Astrocyte (in vitro differentiated cells and primary cell): ENCODE measurements around the gene NR1D1. TPM values are rescaled to one million over a fixed set of nuclear protein-coding genes. Genes with fewer than 3 reads are reported as not detected.

Experiments
- DNase-seq: peaks from one replicate; pipeline ENCODE4 v3.0.0-alpha.2; 2010; ENCODE audit warnings: low read depth
- FAIRE-seq: peaks from 2 replicates; lab custom pipeline; 2011; peaks lifted over from hg19 to GRCh38; lab: Jason Lieb, UNC
- H2AFZ ChIP-seq: 2 replicates; pipeline ENCODE4 v1.6.0; 2012; ENCODE audit warnings: low read depth, low read length, inconsistent platforms
- H3K27ac ChIP-seq: 2 replicates; pipeline ENCODE4 v1.5.1; 2011; ENCODE audit warnings: low read depth, low read length, inconsistent platforms
- H3K27me3 ChIP-seq: 2 replicates; pipeline ENCODE4 v1.6.0; 2011; ENCODE audit warnings: low read length, inconsistent platforms; ENCODE audit not compliant: insufficient read depth
- H3K36me3 ChIP-seq: 2 replicates; pipeline ENCODE4 v1.5.1; 2011; ENCODE audit warnings: low read length, inconsistent platforms; ENCODE audit not compliant: insufficient read depth
- H3K4me1 ChIP-seq: 2 replicates; pipeline ENCODE4 v1.5.1; 2011; ENCODE audit warnings: low read length, inconsistent platforms; ENCODE audit not compliant: insufficient read depth
- H3K4me2 ChIP-seq: 2 replicates; pipeline ENCODE4 v1.6.0; 2012; ENCODE audit warnings: low read length, inconsistent platforms
- H3K4me3 ChIP-seq: 2 replicates; pipeline ENCODE4 v1.5.1; 2011; ENCODE audit warnings: low read depth, mild to moderate bottlenecking, low read length, inconsistent platforms; ENCODE audit not compliant: insufficient read depth
- H3K79me2 ChIP-seq: 2 replicates; pipeline ENCODE4 v1.6.0; 2012; ENCODE audit warnings: mild to moderate bottlenecking, low read length, inconsistent platforms; ENCODE audit not compliant: insufficient read depth
- H3K9ac ChIP-seq: 2 replicates; pipeline ENCODE4 v1.6.0; 2012; ENCODE audit warnings: mild to moderate bottlenecking, low read length, inconsistent platforms
- H3K9me3 ChIP-seq: 2 replicates; pipeline ENCODE4 v1.5.1; 2012; ENCODE audit warnings: low read depth, mild to moderate bottlenecking, low read length, inconsistent platforms; ENCODE audit not compliant: insufficient read depth
- H4K20me1 ChIP-seq: 2 replicates; pipeline ENCODE4 v1.6.0; 2012; ENCODE audit warnings: low read length, inconsistent platforms; ENCODE audit not compliant: insufficient read depth
- H3K27ac Mint-ChIP-seq: one replicate; pipeline ENCODE4 v1.8.0; 2021; ENCODE audit warnings: mild to moderate bottlenecking, mixed read lengths; ENCODE audit not compliant: unreplicated experiment
- H3K27me3 Mint-ChIP-seq: one replicate; pipeline ENCODE4 v1.8.0; 2021; ENCODE audit warnings: low read depth, mixed read lengths; ENCODE audit not compliant: unreplicated experiment
- H3K36me3 Mint-ChIP-seq: one replicate; pipeline ENCODE4 v1.8.0; 2021; ENCODE audit warnings: low read depth, mixed read lengths; ENCODE audit not compliant: unreplicated experiment
- H3K4me1 Mint-ChIP-seq: one replicate; pipeline ENCODE4 v1.8.0; 2021; ENCODE audit warnings: low read depth, mixed read lengths; ENCODE audit not compliant: unreplicated experiment
- H3K4me3 Mint-ChIP-seq: one replicate; pipeline ENCODE4 v1.8.0; 2021; ENCODE audit warnings: mild to moderate bottlenecking, moderate library complexity, mixed read lengths; ENCODE audit not compliant: unreplicated experiment
- H3K9me3 Mint-ChIP-seq: one replicate; pipeline ENCODE4 v1.8.0; 2021; ENCODE audit warnings: mild to moderate bottlenecking, mixed read lengths; ENCODE audit not compliant: unreplicated experiment
- EZH2 ChIP-seq: IDR thresholded peaks from 2 replicates; pipeline ENCODE4 v1.6.1; 2012; ENCODE audit warnings: mild to moderate bottlenecking, low read length, inconsistent platforms; ENCODE audit not compliant: insufficient read depth
- total RNA-seq: library from RNA; stranded (reverse); gene quantifications from 2 replicates; pipeline ENCODE4 v1.2.1, GENCODE V29; 2021
- TF ChIP-seq, protein P1 (sequence below): IDR thresholded peaks from 2 replicates; pipeline ENCODE4 v1.5.1; 2011; ENCODE audit warnings: low read depth, mild to moderate bottlenecking, inconsistent platforms, low read length, moderate library complexity; ENCODE audit not compliant: insufficient read depth

NR1D1 gene
- total RNA-seq, 1 donor from 2014 or later, result 8.7 TPM

- DNase-seq (peak; percentile 44), FAIRE-seq (no peak)
- peak overlapping the region; percentile 84 for H3K4me3 ChIP-seq
- peak overlapping the region; percentile 93 for H3K4me2 ChIP-seq
- H3K4me1 Mint-ChIP-seq, result peaks cover 11% of the 10 kb centered on the region
- no peak overlapping the region for H3K27ac Mint-ChIP-seq
- peak overlapping the region; percentile 95 for H3K4me3 Mint-ChIP-seq
- peaks cover 47% of the 10 kb centered on the region for H4K20me1 ChIP-seq
- H3K27me3 Mint-ChIP-seq, result no peaks in the 10 kb centered on the region
- peaks cover 22% of the 10 kb centered on the region for H3K36me3 ChIP-seq
- H3K4me1 ChIP-seq, result peaks cover 11% of the 10 kb centered on the region
- no peaks in the 10 kb centered on the region for H3K9me3 Mint-ChIP-seq
- H2AFZ ChIP-seq, result no peak overlapping the region
- TF ChIP-seq EZH2, result no peak
- TF ChIP-seq, protein P1, sequence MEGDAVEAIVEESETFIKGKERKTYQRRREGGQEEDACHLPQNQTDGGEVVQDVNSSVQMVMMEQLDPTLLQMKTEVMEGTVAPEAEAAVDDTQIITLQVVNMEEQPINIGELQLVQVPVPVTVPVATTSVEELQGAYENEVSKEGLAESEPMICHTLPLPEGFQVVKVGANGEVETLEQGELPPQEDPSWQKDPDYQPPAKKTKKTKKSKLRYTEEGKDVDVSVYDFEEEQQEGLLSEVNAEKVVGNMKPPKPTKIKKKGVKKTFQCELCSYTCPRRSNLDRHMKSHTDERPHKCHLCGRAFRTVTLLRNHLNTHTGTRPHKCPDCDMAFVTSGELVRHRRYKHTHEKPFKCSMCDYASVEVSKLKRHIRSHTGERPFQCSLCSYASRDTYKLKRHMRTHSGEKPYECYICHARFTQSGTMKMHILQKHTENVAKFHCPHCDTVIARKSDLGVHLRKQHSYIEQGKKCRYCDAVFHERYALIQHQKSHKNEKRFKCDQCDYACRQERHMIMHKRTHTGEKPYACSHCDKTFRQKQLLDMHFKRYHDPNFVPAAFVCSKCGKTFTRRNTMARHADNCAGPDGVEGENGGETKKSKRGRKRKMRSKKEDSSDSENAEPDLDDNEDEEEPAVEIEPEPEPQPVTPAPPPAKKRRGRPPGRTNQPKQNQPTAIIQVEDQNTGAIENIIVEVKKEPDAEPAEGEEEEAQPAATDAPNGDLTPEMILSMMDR, result no peak
- no peak overlapping the region for H3K27ac ChIP-seq
- H3K9me3 ChIP-seq, result no peaks in the 10 kb centered on the region
- peaks cover 6% of the 10 kb centered on the region for H3K36me3 Mint-ChIP-seq
- H3K79me2 ChIP-seq, result peaks cover 82% of the 10 kb centered on the region
- H3K9ac ChIP-seq, result peak overlapping the region; percentile 89
- no peaks in the 10 kb centered on the region for H3K27me3 ChIP-seq
These were observed 24.1 kb upstream of the NR1D1 start for GRCh38 chr17:40124279-40125141.

DNA sequence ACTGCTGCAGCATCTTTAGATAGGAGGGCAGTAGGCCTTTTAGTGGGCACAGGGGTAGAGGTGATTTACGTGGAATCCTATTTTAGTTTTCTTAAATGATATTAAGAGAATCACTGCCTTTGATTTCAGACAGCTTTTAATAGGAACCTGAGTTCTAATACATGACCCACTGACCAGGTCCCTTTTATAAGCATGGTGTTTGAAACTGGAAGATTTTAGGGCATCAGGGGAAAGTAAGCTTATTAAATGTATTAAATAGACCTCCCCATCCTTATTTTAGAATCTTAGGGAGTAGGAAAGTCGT, 23.4 kb upstream of the NR1D1 start:
- Histone ChIP-seq H3K27me3 (no peaks in the 10 kb centered on the region), H4K20me1 (peaks cover 43% of the 10 kb centered on the region), H3K27ac (peak overlapping the region; percentile 71), H3K36me3 (peaks cover 15% of the 10 kb centered on the region), H3K4me1 (peaks cover 11% of the 10 kb centered on the region), H3K4me2 (peak overlapping the region; percentile 93), H3K9me3 (no peaks in the 10 kb centered on the region), H3K4me3 (peak overlapping the region; percentile 84), H2AFZ (no peak overlapping the region), H3K9ac (peak overlapping the region; percentile 89), H3K79me2 (peaks cover 76% of the 10 kb centered on the region)
- no peak for FAIRE-seq
- Mint-ChIP-seq H3K4me1 (peaks cover 11% of the 10 kb centered on the region), H3K27ac (peak overlapping the region; percentile 95), H3K4me3 (peak overlapping the region; percentile 95), H3K9me3 (no peaks in the 10 kb centered on the region), H3K36me3 (peaks cover 6% of the 10 kb centered on the region), H3K27me3 (no peaks in the 10 kb centered on the region)
- TF ChIP-seq, protein P1, result no peak
- no peak for DNase-seq
